Stimulated activated CD8-positive, alpha-beta memory T cell treated with anti-CD3 and anti-CD28 coated beads, Interleukin-4, amount 100 ng/mL, for 4 hours (primary cell): ENCODE results near the gene DNAJC25.
"Not testable (repeated sequence)": the region's sequence is repeated elsewhere in the genome, so short reads cannot be mapped to it uniquely, and the experiment has no call there.

Source experiments
- DNase-seq, 2 donors: peaks; one replicate each; pipeline ENCODE4 v3.0.0-alpha.2; 2020; ENCODE audit warnings: low read depth in 2 of 2, low spot score in 1 of 2

DNAJC25 gene

DNA sequence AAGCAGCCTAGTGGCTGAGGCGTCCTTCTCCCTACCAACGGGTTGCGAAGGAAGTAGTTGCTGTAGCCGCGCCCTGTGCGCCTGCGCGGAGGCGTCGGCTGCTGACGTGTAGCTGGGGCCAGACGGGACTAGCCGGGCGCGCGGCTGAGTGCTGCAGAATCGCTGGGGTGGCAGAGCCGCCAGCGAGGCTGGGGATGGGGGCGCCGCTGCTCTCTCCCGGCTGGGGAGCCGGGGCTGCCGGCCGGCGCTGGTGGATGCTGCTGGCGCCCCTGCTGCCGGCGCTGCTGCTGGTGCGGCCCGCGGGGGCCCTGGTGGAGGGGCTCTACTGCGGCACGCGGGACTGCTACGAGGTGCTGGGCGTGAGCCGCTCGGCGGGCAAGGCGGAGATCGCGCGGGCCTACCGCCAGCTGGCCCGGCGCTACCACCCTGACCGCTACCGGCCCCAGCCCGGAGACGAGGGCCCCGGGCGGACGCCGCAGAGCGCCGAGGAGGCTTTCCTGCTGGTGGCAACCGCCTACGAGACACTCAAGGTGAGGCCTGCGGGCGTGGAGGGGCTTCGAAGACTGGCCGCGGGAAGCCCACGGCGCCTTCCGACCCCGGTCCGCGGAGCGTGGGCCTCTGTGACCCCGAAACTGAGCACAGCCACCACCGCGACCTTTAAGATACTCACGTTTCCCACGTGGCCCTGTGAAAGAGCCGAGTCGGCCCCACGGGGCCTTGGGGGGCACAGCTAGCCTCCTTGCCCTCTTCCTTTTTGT, at the start of gene DNAJC25:
DNAJC25 (plus strand) TSS at position 121 of the 758 bp plus-strand sequence; CDS start at position 195, 74 bp downstream.
- DNase-seq: peak; percentile 92 to 93

- DNase-seq: no peak
These were observed 48.2 kb upstream of the DNAJC25 start for GRCh38 chr9:111582888-111583287.

DNA sequence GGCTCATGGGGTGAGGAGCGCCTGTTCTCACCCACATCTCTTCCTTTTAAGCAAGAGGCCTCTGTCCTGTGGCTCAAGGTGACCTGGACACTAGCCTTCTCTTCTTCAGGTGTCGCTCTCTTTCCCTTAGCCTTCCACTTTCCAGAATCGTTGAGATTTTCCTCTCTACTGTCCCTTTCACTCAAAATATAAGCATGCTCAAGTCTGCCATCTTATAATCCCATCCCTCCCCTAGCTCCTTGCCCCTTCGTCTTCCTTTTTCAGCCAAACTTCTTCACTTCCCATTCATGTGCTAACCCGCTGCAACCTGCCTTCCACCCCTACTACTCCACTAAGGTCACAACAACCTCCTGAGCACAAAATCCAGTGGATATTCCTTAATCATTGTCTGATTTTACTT, 44.8 kb upstream of the DNAJC25 start:
- DNase-seq: no peak

DNA sequence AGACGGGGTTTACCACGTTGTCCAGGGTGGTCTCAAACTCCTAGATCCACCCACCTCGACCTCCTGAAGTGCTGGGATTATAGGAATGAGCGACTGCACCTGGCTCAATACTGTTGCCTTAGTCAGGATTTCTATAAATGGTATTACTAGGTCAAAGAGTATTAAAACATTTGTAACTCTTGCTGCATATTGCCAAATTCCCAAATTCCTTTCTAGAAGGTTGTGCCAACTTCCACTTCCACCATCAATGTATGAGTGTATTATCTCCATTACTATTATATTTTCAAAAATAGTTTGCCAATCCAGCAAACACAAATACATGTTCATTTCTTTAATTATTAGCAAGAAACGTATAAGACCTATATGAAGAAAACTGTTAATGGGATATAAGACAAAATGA, 42.3 kb upstream of the DNAJC25 start:
- DNase-seq: no peak

DNA sequence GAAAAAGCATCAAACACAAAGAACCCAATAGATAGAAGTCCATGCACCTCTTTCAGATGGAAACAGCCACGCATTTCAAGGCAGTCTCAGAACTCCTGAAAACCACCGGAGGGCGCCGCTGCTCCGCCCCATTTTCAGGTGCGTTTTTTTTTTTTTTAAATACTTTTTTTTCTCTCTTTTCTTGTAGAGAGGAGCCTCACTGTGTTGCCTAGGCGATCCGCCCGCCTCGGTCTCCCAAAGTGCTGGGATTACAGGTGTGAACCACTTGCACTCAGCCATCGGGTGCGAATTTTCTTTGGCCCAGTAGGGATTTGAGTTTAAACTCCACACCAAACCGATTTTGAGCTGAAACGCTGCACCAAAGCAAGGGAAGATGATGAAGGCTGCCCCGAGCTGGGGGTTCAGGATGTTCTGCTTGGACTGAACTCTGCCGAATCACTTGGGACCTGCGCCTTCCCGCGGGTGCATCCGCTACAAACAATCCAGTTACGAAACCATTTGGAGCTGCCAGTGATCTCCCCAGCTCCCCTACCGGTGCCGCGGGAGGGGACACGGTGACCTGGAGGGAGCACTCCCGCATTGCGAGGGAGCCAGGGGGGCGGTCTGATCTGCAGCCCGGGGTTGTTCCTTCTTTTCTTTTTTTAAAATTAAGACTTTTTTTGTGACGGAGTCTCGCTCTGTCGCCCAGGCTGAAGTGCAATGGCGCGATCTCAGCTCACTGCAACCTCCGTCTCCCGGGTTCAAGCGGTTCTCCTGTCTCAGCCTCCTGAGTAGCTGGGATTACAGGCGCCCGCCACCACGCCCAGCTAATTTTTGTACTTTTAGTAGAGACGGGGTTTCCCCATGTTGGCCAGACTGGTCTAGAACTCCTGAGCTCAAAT, 33.0 kb upstream of the DNAJC25 start:
- DNase-seq: no peak

GRCh38 chr9:111598733-111599091, 32.4 kb upstream of the DNAJC25 start:
- DNase-seq: no peak

GRCh38 chr9:111599092-111599954, 31.8 kb upstream of the DNAJC25 start, which contains the start of gene PTGR1:
PTGR1 (minus strand) TSS chr9:111599647; CDS start chr9:111597422, 2,225 bp downstream.
- DNase-seq: no peak

- no peak for DNase-seq
These were observed 31.2 kb upstream of the DNAJC25 start for GRCh38 chr9:111599955-111600343.

GRCh38 chr9:111601237-111602018, 29.7 kb upstream of the DNAJC25 start:
- DNase-seq: no peak

- DNase-seq: no peak
These were observed 28.1 kb upstream of the DNAJC25 start for GRCh38 chr9:111603041-111603440.

- no peak for DNase-seq
These were observed 27.0 kb upstream of the DNAJC25 start for GRCh38 chr9:111604054-111604615.

DNA sequence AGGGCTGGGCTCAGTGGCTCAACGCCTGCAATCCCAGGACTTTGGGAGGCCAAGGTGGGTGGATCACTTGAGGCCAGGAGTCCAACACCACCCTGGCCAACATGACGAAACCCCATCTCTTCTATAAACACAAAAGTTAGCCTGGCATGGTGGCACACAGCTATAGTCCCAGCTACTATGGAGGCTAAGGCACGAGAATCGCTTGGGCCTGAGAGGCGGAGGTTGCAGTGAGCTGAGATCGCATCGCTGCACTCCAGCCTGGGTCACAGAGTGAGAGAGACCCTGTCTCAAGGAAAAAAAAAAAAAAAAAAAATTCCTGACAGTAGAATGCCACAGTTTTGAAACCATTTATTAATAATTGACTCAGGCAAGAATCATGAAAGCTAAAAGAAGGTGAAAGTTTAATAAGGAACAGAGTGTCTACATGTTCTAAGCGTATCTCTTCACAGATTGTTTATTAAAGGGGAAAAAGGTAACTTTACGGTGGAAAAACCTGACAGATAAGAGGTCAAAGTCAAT, 26.0 kb upstream of the DNAJC25 start:
- DNase-seq: no peak

DNA sequence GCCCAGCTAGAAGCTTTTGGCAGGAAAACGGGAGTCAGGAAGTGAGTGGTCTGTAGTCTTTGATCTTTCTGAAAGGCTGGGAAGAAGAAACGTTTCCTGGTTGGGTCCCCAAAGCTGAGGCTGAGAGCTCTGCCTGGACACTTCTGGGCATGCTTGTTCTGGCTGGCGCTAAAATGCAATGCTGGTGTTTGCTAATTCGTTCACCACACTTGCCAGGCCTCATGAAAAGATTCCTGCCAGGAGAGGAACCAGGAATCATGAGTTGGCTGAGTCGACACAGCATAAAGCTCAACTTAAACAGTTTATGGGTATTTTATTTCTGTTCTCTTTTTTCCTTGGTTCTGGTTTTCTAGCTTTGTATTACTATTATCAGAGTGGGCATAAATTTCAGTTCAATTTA, 21.0 kb upstream of the DNAJC25 start:
- DNase-seq: no peak

GRCh38 chr9:111610845-111611244, 20.3 kb upstream of the DNAJC25 start:
- DNase-seq: no peak

- DNase-seq: no peak
These were observed 17.6 kb upstream of the DNAJC25 start for GRCh38 chr9:111613436-111614040.

DNA sequence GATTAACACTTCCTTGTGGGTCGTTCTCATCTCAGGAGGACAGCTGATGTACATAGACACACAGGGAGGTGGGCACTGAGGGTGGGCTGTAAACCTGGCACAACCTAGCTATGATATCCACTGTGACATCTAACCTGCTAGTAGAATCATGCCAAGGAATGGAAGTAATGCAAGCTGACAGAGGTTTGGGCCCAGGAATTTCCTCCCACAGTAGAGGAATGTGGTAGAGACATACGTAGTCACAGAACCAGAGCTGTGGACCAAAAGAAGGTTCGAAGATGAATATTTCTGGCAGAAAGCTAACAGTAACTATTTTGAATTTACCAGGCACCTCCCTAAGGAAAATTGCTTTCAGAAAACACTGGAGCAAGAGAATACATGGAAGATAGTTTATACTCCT, 15.2 kb upstream of the DNAJC25 start:
- no peak for DNase-seq

GRCh38 chr9:111617349-111617748, 13.8 kb upstream of the DNAJC25 start:
- DNase-seq: not testable (repeated sequence)

GRCh38 chr9:111621895-111622480, 9.1 kb upstream of the DNAJC25 start:
- no peak for DNase-seq

DNA sequence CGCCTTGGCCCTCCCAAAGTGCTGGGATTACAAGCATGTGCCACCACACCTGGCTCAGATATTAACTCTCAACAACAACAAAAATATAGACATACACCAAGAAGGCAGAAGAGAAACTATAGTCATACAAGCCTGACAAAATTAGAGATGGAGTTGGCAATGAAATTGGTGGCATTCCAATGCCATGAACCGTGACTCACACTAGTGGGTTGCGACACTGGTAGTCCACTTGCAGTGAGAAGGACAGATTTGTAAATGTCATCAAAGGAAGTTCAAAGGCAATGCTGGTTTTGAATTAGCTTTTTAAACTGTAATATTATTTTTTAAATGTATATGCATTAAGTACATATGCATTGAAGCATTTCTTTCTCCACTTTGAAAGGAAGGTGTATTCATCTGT, 8.5 kb upstream of the DNAJC25 start:
- no peak for DNase-seq
